IMR-90 (cell line): ENCODE measurements around the gene DET1. TPM values are rescaled to one million over a fixed set of nuclear protein-coding genes. Genes with fewer than 3 reads are reported as not detected.

Experiments used
- ATAC-seq: fragments of 200-7000 bp; cut with Tn5 transposase; 2 replicates; pipeline ENCODE4 v1.9.1; 2020; ENCODE audit warnings: low read depth, mild to moderate bottlenecking, moderate library complexity
- BruUV-seq: library from RNA; stranded (reverse); fragments of 400-500 nt; replicated peaks from 2 replicates; lab custom pipeline; 2021; lab: Mats Ljungman, UMichigan
- CTCF ChIA-PET: fragments of 300-600 bp; formaldehyde crosslinking; extraction: SDS; loops from one replicate; lab custom pipeline; 2021; ENCODE audit warnings: antibody characterized with exemption; lab: Yijun Ruan, JAX
- POLR2A ChIA-PET: fragments of 300-600 bp; sonication (Branson Sonifier 250); formaldehyde crosslinking; loops from one replicate; lab custom pipeline; 2022; ENCODE audit warnings: antibody characterized with exemption; ENCODE audit not compliant: unreplicated experiment; lab: Charles Lee
- DNase-seq: peaks from one replicate; pipeline ENCODE4 v3.0.0; 2013
- H2AFZ ChIP-seq: replicated peaks from 2 replicates; pipeline ENCODE3; 2013; ENCODE audit warnings: low read length, mild to moderate bottlenecking; ENCODE audit not compliant: poor library complexity
- H2AK5ac ChIP-seq: 2 replicates; pipeline ENCODE4 v1.6.1; 2013; ENCODE audit warnings: low read depth, low read length, inconsistent platforms
- H2AK9ac ChIP-seq: replicated peaks from 2 replicates; pipeline ENCODE3; 2013; ENCODE audit warnings: mild to moderate bottlenecking, low read depth, low read length, moderate library complexity; ENCODE audit not compliant: poor library complexity
- H2BK120ac ChIP-seq: 2 replicates; pipeline ENCODE4 v1.6.1; 2013; ENCODE audit warnings: low read depth, low read length, inconsistent platforms
- H2BK15ac ChIP-seq: 3 replicates; pipeline ENCODE4 v1.6.1; 2013; ENCODE audit warnings: low read depth, low read length, inconsistent platforms
- H2BK20ac ChIP-seq: 2 replicates; pipeline ENCODE4 v1.6.1; 2013; ENCODE audit warnings: low read depth, mild to moderate bottlenecking, inconsistent platforms, low read length, moderate library complexity
- H2BK5ac ChIP-seq: 2 replicates; pipeline ENCODE4 v1.6.1; 2013; ENCODE audit warnings: mild to moderate bottlenecking, low read depth, low read length, inconsistent platforms; ENCODE audit not compliant: poor library complexity, severe bottlenecking
- H3K14ac ChIP-seq: replicated peaks from 2 replicates; pipeline ENCODE4 v1.6.1; 2013; ENCODE audit warnings: low read depth, low read length, inconsistent platforms
- H3K18ac ChIP-seq: 2 replicates; pipeline ENCODE4 v1.6.1; 2013; ENCODE audit warnings: low read depth, low read length, control low read depth
- H3K23ac ChIP-seq: 2 replicates; pipeline ENCODE4 v1.6.1; 2013; ENCODE audit warnings: low read depth, low read length, inconsistent platforms
- H3K27ac ChIP-seq: 2 replicates; pipeline ENCODE4 v1.5.1; 2013; ENCODE audit warnings: mild to moderate bottlenecking, control low read depth, low read length; ENCODE audit not compliant: insufficient read depth
- H3K27me3 ChIP-seq: 2 replicates; pipeline ENCODE4 v1.6.1; 2013; ENCODE audit warnings: low read length; ENCODE audit not compliant: control insufficient read depth, insufficient read depth
- H3K36me3 ChIP-seq: 2 replicates; pipeline ENCODE4 v1.6.1; 2013; ENCODE audit warnings: low read length, mixed read lengths; ENCODE audit not compliant: control insufficient read depth, insufficient read depth
- H3K4ac ChIP-seq: 2 replicates; pipeline ENCODE4 v1.6.1; 2013; ENCODE audit warnings: low read depth, low read length, inconsistent platforms
- H3K4me1 ChIP-seq: 2 replicates; pipeline ENCODE4 v1.6.1; 2013; ENCODE audit warnings: low read length, mixed read lengths; ENCODE audit not compliant: control insufficient read depth, insufficient read depth
- H3K4me2 ChIP-seq: 2 replicates; pipeline ENCODE4 v1.6.1; 2013; ENCODE audit warnings: low read depth, mild to moderate bottlenecking, control low read depth, low read length, moderate library complexity
- H3K4me3 ChIP-seq: 2 replicates; pipeline ENCODE4 v1.5.1; 2013; ENCODE audit warnings: low read depth, mild to moderate bottlenecking, control low read depth, low read length, moderate library complexity; ENCODE audit not compliant: insufficient read depth
- H3K56ac ChIP-seq: 2 replicates; pipeline ENCODE4 v1.6.1; 2013; ENCODE audit warnings: low read length, inconsistent platforms; ENCODE audit not compliant: insufficient read depth; ENCODE audit errors: extremely low read depth
- H3K79me1 ChIP-seq, 2 experiments: 2 replicates each; pipeline ENCODE4 v1.6.1; 2013; ENCODE audit warnings: low read length in 2 of 2, inconsistent platforms in 1 of 2, low read depth in 1 of 2
- H3K9ac ChIP-seq: 2 replicates; pipeline ENCODE4 v1.6.1; 2013; ENCODE audit warnings: low read depth, low read length, control low read depth
- H3K9me1 ChIP-seq: 2 replicates; pipeline ENCODE4 v1.6.1; 2013; ENCODE audit warnings: low read length, inconsistent platforms; ENCODE audit not compliant: insufficient read depth
- H3K9me3 ChIP-seq: 2 replicates; pipeline ENCODE4 v1.6.1; 2013; ENCODE audit warnings: low read length; ENCODE audit not compliant: control insufficient read depth, insufficient read depth
- H4K20me1 ChIP-seq: 2 replicates; pipeline ENCODE4 v1.6.1; 2013; ENCODE audit warnings: low read length, inconsistent platforms; ENCODE audit not compliant: insufficient read depth
- H4K5ac ChIP-seq: 2 replicates; pipeline ENCODE4 v1.6.1; 2013; ENCODE audit warnings: mild to moderate bottlenecking, low read depth, low read length, control low read depth
- H4K8ac ChIP-seq, 2 experiments: 2 replicates each; pipeline ENCODE4 v1.6.1; 2013; ENCODE audit warnings: low read depth in 2 of 2, low read length in 2 of 2, control low read depth in 1 of 2, inconsistent platforms in 1 of 2
- H4K91ac ChIP-seq: 2 replicates; pipeline ENCODE4 v1.6.1; 2013; ENCODE audit warnings: low read depth, low read length, inconsistent platforms; ENCODE audit not compliant: insufficient read depth
- BHLHE40 ChIP-seq: fragments of 150-350 bp; IDR thresholded peaks from 2 replicates; pipeline ENCODE4 v1.6.1; 2016; ENCODE audit warnings: mild to moderate bottlenecking, low read depth, low read length
- CEBPB ChIP-seq: IDR thresholded peaks from 2 replicates; pipeline ENCODE4 v1.6.1; 2012; ENCODE audit warnings: low read depth, low read length, improper control_type of control experiment
- CHD1 ChIP-seq: IDR thresholded peaks from 2 replicates; pipeline ENCODE4 v1.6.1; 2012; ENCODE audit warnings: low read depth, low read length, improper control_type of control experiment
- FOS ChIP-seq: fragments of 150-350 bp; IDR thresholded peaks from 2 replicates; pipeline ENCODE4 v1.6.1; 2016; ENCODE audit warnings: low read depth, low read length
- MAFK ChIP-seq: IDR thresholded peaks from 2 replicates; pipeline ENCODE4 v1.6.1; 2012; ENCODE audit warnings: low read depth, low read length, improper control_type of control experiment
- MAZ ChIP-seq: IDR thresholded peaks from 2 replicates; pipeline ENCODE4 v1.6.1; 2012; ENCODE audit warnings: low read depth, mild to moderate bottlenecking, low read length, improper control_type of control experiment, moderate library complexity, borderline replicate concordance
- MXI1 ChIP-seq: IDR thresholded peaks from 2 replicates; pipeline ENCODE4 v1.6.1; 2012; ENCODE audit warnings: low read depth, mild to moderate bottlenecking, low read length, moderate library complexity, borderline replicate concordance
- NFE2L2 ChIP-seq: fragments of 150-350 bp; IDR thresholded peaks from 2 replicates; pipeline ENCODE4 v1.6.1; 2016; ENCODE audit warnings: low read depth, mild to moderate bottlenecking, low read length
- POLR2A ChIP-seq: IDR thresholded peaks from 2 replicates; pipeline ENCODE4 v1.6.1; 2012; ENCODE audit warnings: mild to moderate bottlenecking, low read depth, low read length
- RAD21 ChIP-seq: IDR thresholded peaks from 2 replicates; pipeline ENCODE4 v1.6.1; 2012; ENCODE audit warnings: low read length, improper control_type of control experiment
- RCOR1 ChIP-seq: IDR thresholded peaks from 2 replicates; pipeline ENCODE4 v1.6.1; 2012; ENCODE audit warnings: mild to moderate bottlenecking, low read length, improper control_type of control experiment; ENCODE audit not compliant: insufficient replicate concordance
- RFX5 ChIP-seq: IDR thresholded peaks from 2 replicates; pipeline ENCODE4 v1.8.0; 2012; ENCODE audit warnings: low read depth, mild to moderate bottlenecking, low read length, moderate library complexity
- SMC3 ChIP-seq: fragments of 150-350 bp; IDR thresholded peaks from 2 replicates; pipeline ENCODE4 v1.6.1; 2016; ENCODE audit warnings: low read depth, mild to moderate bottlenecking, antibody characterized with exemption, low read length, moderate library complexity
- WGBS, 2 experiments: methylation state at CpG; one replicate each; pipeline versions ENCODE4 v1.1.5 to v1.1.7; 2013; ENCODE audit warnings: missing lambda C conversion rate in 2 of 2; ENCODE audit not compliant: insufficient read length in 1 of 2; ENCODE audit errors: extremely low coverage in 2 of 2; 5-methylcytosine and 5-hydroxymethylcytosine counted together
- dilution Hi-C: fragments of 300-500 bp; cut with HindIII; formaldehyde crosslinking; loops from one replicate; pipeline ENCODE4 v1.14.3; 2018; ENCODE audit warnings: low sequenced_read_pairs; ENCODE audit not compliant: unreplicated experiment
- in situ Hi-C: fragments of 300-500 bp; cut with MboI; formaldehyde crosslinking; loops from 3 replicates; pipeline ENCODE4 v1.14.3; 2019; ENCODE audit warnings: low sequenced_read_pairs, inconsistent platforms, mixed read lengths
- intact Hi-C: fragments of 100-400 bp; cut with micrococcal nuclease; formaldehyde crosslinking; loops from 2 replicates; pipeline ENCODE4 v1.10.0; 2022
- polyA plus RNA-seq, 3 experiments: library from polyadenylated mRNA; depleted of rRNA; stranded (reverse); fragments of >200 nt; gene quantifications; 2 replicates each; pipeline ENCODE4 v1.2.3, GENCODE V29; 2012; ENCODE audit warnings: low replicate concordance in 1 of 3
- total RNA-seq: library from RNA; depleted of rRNA; stranded (reverse); fragments of >200 nt; gene quantifications from 2 replicates; pipeline ENCODE4 v1.2.3, GENCODE V29; 2012
- TF ChIP-seq, protein P1 (sequence below): conservative IDR thresholded peaks from 2 replicates; pipeline ENCODE4 v1.5.1; 2012; ENCODE audit warnings: mild to moderate bottlenecking, low read depth, low read length, improper control_type of control experiment
- TF ChIP-seq, protein P2 (sequence below): fragments of 150-350 bp; IDR thresholded peaks from 2 replicates; pipeline ENCODE4 v1.6.1; 2016; ENCODE audit warnings: low read depth, mild to moderate bottlenecking, low read length, moderate library complexity, borderline replicate concordance
- TF ChIP-seq, protein P3 (sequence below): fragments of 150-350 bp; IDR thresholded peaks from 2 replicates; pipeline ENCODE4 v1.6.1; 2017; ENCODE audit warnings: mild to moderate bottlenecking, antibody characterized with exemption, low read length, low read depth

DET1 gene
- total and polyA plus RNA-seq, 2 of the 4 experiments (the other 2 are of a cell fraction) = 5.6 to 9.1 TPM

DNA sequence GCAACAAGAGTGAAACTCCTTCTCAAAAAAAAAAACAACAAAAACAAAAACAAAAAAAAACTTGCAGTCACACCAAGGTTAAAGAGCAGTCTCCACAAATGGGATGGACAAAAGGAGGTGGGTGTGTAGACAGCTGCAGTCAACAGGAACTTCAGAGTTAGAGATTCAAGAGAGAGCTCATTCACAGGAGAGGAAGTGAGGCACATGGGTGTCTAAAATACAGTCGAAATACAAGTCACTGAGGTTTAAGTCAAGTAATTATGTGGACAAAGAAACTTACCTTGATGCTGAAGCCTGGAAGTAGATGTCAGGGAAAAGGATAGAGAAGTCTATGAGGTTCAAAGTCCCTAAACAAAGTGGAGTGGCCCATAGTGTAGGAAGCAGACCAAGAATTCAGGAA lies 64.2 kb downstream of the DET1 start:
- H4K5ac ChIP-seq = no peak overlapping the region
- H3K79me1 ChIP-seq = 0 out of 4 replicates have a peak, but pooled peaks cover 0 to 2% of the 10 kb centered on the region in 2 experiments
- no peaks in the 10 kb centered on the region for H4K20me1 ChIP-seq
- no peak overlapping the region for H3K56ac ChIP-seq
- ChIA-PET POLR2A (interaction anchor here (0.7 kb wide), 1 partner anchor 9 kb away, joined by 4 read pairs; no protein-coding TSS in a partner anchor), CTCF (no interaction called here)
- no peaks in the 10 kb centered on the region for H3K4me1 ChIP-seq
- no CpG with 5 or more reads among the region's 1 CpG for WGBS, 2 experiments
- H3K9ac ChIP-seq = no peak overlapping the region
- H3K18ac ChIP-seq = no peak overlapping the region
- no peak overlapping the region for H4K91ac ChIP-seq
- H2AK9ac ChIP-seq = no peak overlapping the region
- no peak overlapping the region for H2AK5ac ChIP-seq
- DNase-seq (no peak), ATAC-seq (no peak)
- H2BK120ac ChIP-seq = no peak overlapping the region
- in situ Hi-C loops = loop anchor here (25.0 kb wide), 2 partner anchors 355 to 530 kb away; no protein-coding TSS in a partner anchor
- dilution Hi-C loops = no loop called here
- H3K23ac ChIP-seq = no peak overlapping the region
- H2BK5ac ChIP-seq = no peak overlapping the region
- TF ChIP-seq RCOR1 (no peak), MAZ (no peak), CHD1 (no peak), RAD21 (no peak), BHLHE40 (no peak), SMC3 (no peak), NFE2L2 (no peak), MXI1 (no peak), CEBPB (no peak), RFX5 (no peak), MAFK (no peak), POLR2A (no peak), FOS (no peak)
- TF ChIP-seq, protein P1, sequence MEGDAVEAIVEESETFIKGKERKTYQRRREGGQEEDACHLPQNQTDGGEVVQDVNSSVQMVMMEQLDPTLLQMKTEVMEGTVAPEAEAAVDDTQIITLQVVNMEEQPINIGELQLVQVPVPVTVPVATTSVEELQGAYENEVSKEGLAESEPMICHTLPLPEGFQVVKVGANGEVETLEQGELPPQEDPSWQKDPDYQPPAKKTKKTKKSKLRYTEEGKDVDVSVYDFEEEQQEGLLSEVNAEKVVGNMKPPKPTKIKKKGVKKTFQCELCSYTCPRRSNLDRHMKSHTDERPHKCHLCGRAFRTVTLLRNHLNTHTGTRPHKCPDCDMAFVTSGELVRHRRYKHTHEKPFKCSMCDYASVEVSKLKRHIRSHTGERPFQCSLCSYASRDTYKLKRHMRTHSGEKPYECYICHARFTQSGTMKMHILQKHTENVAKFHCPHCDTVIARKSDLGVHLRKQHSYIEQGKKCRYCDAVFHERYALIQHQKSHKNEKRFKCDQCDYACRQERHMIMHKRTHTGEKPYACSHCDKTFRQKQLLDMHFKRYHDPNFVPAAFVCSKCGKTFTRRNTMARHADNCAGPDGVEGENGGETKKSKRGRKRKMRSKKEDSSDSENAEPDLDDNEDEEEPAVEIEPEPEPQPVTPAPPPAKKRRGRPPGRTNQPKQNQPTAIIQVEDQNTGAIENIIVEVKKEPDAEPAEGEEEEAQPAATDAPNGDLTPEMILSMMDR = no peak
- TF ChIP-seq, protein P2, sequence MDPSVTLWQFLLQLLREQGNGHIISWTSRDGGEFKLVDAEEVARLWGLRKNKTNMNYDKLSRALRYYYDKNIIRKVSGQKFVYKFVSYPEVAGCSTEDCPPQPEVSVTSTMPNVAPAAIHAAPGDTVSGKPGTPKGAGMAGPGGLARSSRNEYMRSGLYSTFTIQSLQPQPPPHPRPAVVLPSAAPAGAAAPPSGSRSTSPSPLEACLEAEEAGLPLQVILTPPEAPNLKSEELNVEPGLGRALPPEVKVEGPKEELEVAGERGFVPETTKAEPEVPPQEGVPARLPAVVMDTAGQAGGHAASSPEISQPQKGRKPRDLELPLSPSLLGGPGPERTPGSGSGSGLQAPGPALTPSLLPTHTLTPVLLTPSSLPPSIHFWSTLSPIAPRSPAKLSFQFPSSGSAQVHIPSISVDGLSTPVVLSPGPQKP = no peak
- TF ChIP-seq, protein P3, sequence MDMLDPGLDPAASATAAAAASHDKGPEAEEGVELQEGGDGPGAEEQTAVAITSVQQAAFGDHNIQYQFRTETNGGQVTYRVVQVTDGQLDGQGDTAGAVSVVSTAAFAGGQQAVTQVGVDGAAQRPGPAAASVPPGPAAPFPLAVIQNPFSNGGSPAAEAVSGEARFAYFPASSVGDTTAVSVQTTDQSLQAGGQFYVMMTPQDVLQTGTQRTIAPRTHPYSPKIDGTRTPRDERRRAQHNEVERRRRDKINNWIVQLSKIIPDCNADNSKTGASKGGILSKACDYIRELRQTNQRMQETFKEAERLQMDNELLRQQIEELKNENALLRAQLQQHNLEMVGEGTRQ = no peak
- H3K4ac ChIP-seq = no peak overlapping the region
- no peaks in the 10 kb centered on the region; the same call in 1 of the 2 replicates for H3K27me3 ChIP-seq
- peaks cover 3% of the 10 kb centered on the region; the same call in 1 of the 2 replicates for H3K9me1 ChIP-seq
- no peaks in the 10 kb centered on the region for H3K9me3 ChIP-seq
- H3K36me3 ChIP-seq = peaks cover 12% of the 10 kb centered on the region
- intact Hi-C loops = no loop called here
- H2AFZ ChIP-seq = no peak overlapping the region
- BruUV-seq = no TSS peak
- no peak overlapping the region for H2BK15ac ChIP-seq
- no peak overlapping the region for H4K8ac ChIP-seq
- no peak overlapping the region for H3K27ac ChIP-seq
- H3K4me3 ChIP-seq = no peak overlapping the region
- H3K4me2 ChIP-seq = no peak overlapping the region
- no peak overlapping the region for H2BK20ac ChIP-seq
- H3K14ac ChIP-seq = no peak overlapping the region
